Ishikawa (cell line): ENCODE measurements around the gene AIP.

Source experiments
- CEBPB ChIP-seq: IDR thresholded peaks from 2 replicates; pipeline ENCODE4 v1.6.1; 2012
- EP300 ChIP-seq: IDR thresholded peaks from 2 replicates; pipeline ENCODE4 v1.6.1; 2012; ENCODE audit warnings: borderline replicate concordance
- TCF12 ChIP-seq: IDR thresholded peaks from 2 replicates; pipeline ENCODE4 v1.6.1; 2012; ENCODE audit warnings: low read depth

GRCh38 chr11:67455054-67455453 lies 27.8 kb upstream of the AIP start, which contains the start of gene CABP4:
- TF ChIP-seq CEBPB (no peak), TCF12 (no peak), EP300 (no peak)
